Stomach (tissue), 9 donors: ENCODE measurements around the gene MSANTD2. TPM values are rescaled to one million over a fixed set of nuclear protein-coding genes. Genes with fewer than 3 reads are reported as not detected.

Experiments
- DNase-seq, 2 donors: peaks; one replicate each; pipeline versions ENCODE4 v3.0.0 to v3.0.0-alpha.2; 2013 to 2019
- H3K27ac ChIP-seq, 5 donors: fragments of 200-600 bp in 4 of 5; sonication (generic) in 4 of 5; one replicate each; pipeline ENCODE4 v1.5.1; 2013 to 2019; ENCODE audit warnings: mild to moderate bottlenecking in 1 of 5, moderate library complexity in 1 of 5
- H3K27me3 ChIP-seq, 3 donors: fragments of 200-600 bp; sonication (generic); one replicate each; pipeline ENCODE4 v1.5.1; 2017 to 2019; ENCODE audit warnings: mixed run types in 1 of 3
- H3K36me3 ChIP-seq, 4 donors: fragments of 200-600 bp; sonication (generic); 1 replicate in 3 of 4; 2 replicates in 1 of 4; pipeline ENCODE4 v1.5.1; 2016 to 2019
- H3K4me1 ChIP-seq, 4 donors: fragments of 200-600 bp; sonication (generic); one replicate each; pipeline ENCODE4 v1.5.1; 2016 to 2019
- H3K4me3 ChIP-seq, 4 donors: fragments of 200-600 bp; sonication (generic) in 3 of 4; one replicate each; pipeline ENCODE4 v1.5.1; 2016 to 2019; ENCODE audit warnings: mild to moderate bottlenecking in 1 of 4
- H3K9me3 ChIP-seq, 4 donors: fragments of 200-600 bp; sonication (generic); one replicate each; pipeline ENCODE4 v1.5.1; 2016 to 2019
- EP300 ChIP-seq: sonication (generic); formaldehyde crosslinking; IDR thresholded peaks from one replicate; pipeline ENCODE4 v1.6.1; 2017; ENCODE audit warnings: antibody characterized with exemption
- POLR2A ChIP-seq, 4 donors: fragments of 450-650 bp; IDR thresholded peaks; one replicate each; pipeline ENCODE4 v1.6.1; 2016; ENCODE audit warnings: antibody characterized with exemption in 4 of 4, control low read depth in 2 of 4, mild to moderate bottlenecking in 1 of 4, moderate library complexity in 1 of 4
- POLR2AphosphoS5 ChIP-seq, 3 donors: sonication (generic); formaldehyde crosslinking; IDR thresholded peaks; one replicate each; pipeline ENCODE4 v1.6.1; 2016; ENCODE audit warnings: antibody characterized with exemption in 3 of 3
- WGBS, 5 donors: extraction: QIAGEN DNeasy Blood & Tissue Kit in 3 of 5; methylation state at CpG; one replicate each; pipeline versions ENCODE4 v1.1.5 to v1.1.7; 2013 to 2018; 5-methylcytosine and 5-hydroxymethylcytosine counted together
- intact Hi-C: fragments of 100-400 bp; cut with DNase I; formaldehyde crosslinking; loops from one replicate; pipeline ENCODE4 v1.15.1; 2023; ENCODE audit warnings: low total_unique reads
- polyA plus RNA-seq, 3 donors: library from polyadenylated mRNA; stranded (reverse); fragments of 200-250 nt; gene quantifications; one replicate each; pipeline ENCODE4 v1.2.3, GENCODE V29; 2013
- total RNA-seq, 5 donors: library from RNA; depleted of rRNA; stranded (reverse); fragments of >200 nt; gene quantifications; one replicate each; pipeline versions ENCODE4 v1.1.0 to v1.2.3, GENCODE V29; 2014 to 2016
- TF ChIP-seq, protein P1 (sequence below), 7 experiments: fragments of 450-650 bp in 4 of 7; fragments of 200-600 bp in 3 of 7; sonication (generic) in 3 of 7; IDR thresholded peaks; one replicate each; pipeline ENCODE4 v1.5.1; 2016 to 2019; ENCODE audit warnings: antibody characterized with exemption in 7 of 7, control low read depth in 2 of 7, mild to moderate bottlenecking in 1 of 7
- donor health status: healthy with polysubstance abuse.
- donor health status: Bipolar disorder and iron deficiency.
- donor health status: healthy.

The MSANTD2 gene
- total and polyA plus RNA-seq, 8 donors, result 2.8 to 40.2 (median 8.3) TPM

DNA sequence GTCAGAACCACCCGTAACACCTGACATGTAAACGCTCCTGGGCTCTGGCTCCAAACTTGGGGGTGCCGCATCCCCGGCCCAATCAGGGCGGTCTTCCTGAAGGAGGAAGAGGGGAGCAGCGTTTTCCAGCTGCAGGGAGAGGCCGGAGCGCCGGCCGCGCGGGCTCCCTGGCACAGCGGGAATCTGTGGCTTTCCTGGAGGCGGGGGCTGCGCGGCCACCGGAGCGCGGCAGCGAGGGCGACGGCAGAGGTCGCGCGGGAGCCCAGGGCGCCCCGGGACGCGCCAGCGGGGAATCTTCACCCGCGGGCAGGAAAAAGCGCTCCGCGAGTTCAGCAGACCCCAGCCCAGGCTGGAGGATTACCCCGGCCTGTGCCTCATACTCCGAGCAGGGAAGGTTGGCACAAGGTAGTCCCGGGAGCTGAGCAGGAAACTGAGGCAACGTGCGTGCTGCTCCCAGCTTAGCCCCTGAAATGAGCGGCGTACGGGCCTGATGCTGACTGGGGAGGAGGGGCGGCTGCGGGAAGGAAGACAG lies 37.5 kb downstream of the MSANTD2 start:
- peaks cover 10 to 32% (median 16%) of the 10 kb centered on the region in 4 donors for H3K36me3 ChIP-seq
- peak in 1 of 2 donors; percentile 52 for DNase-seq
- H3K4me3 ChIP-seq, result peak overlapping the region; percentile 40 to 78 (median 57)
- no peaks in the 10 kb centered on the region for H3K9me3 ChIP-seq
- intact Hi-C loops, result loop anchor here (5.0 kb wide), 1 partner anchor 90 kb away; the partner anchor contains the start of genes SIAE and SPA17
- peaks cover 42 to 63% (median 61%) of the 10 kb centered on the region in 4 donors for H3K4me1 ChIP-seq
- H3K27me3 ChIP-seq, result peaks cover 4 to 54% (median 42%) of the 10 kb centered on the region in 3 donors
- H3K27ac ChIP-seq, result peak overlapping the region; percentile 77 to 85 (median 81)
- TF ChIP-seq POLR2A (IDR thresholded peaks at IDR 0.05) (no peak), EP300 (no peak), POLR2AphosphoS5 (IDR thresholded peaks at IDR 0.05) (no peak)
- TF ChIP-seq, protein P1, sequence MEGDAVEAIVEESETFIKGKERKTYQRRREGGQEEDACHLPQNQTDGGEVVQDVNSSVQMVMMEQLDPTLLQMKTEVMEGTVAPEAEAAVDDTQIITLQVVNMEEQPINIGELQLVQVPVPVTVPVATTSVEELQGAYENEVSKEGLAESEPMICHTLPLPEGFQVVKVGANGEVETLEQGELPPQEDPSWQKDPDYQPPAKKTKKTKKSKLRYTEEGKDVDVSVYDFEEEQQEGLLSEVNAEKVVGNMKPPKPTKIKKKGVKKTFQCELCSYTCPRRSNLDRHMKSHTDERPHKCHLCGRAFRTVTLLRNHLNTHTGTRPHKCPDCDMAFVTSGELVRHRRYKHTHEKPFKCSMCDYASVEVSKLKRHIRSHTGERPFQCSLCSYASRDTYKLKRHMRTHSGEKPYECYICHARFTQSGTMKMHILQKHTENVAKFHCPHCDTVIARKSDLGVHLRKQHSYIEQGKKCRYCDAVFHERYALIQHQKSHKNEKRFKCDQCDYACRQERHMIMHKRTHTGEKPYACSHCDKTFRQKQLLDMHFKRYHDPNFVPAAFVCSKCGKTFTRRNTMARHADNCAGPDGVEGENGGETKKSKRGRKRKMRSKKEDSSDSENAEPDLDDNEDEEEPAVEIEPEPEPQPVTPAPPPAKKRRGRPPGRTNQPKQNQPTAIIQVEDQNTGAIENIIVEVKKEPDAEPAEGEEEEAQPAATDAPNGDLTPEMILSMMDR (IDR thresholded peaks at IDR 0.05), result no peak
- 0 to 1% (median 1%) methylated on average over 36 to 45 of the region's 45 CpGs for WGBS, 5 donors

DNA sequence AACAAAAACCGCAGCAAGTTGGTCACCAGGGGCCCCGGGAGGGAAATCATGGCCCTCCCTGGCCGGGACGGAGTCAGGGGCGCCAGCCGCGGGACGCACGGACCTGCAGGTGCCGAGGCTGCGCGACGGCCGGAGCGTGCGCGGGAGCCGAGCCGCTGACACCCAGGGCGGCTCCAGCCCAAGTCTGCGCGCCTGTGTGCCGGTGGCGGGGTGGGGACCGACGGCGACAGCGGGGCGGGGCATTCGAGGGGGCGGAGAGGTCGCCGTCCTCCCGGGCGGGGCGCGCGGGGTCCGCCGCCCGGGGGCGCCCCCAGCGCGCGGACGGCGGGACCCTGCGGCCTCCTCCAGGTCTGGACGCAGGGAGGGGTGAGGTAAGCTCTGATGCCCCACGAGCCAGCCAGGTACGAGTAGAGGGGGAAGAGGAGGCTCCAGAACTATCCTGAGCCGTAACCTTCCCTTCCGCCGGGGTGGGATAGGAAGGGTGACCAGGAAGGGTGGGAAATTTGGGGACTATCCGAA lies 38.0 kb downstream of the MSANTD2 start, which contains the start of gene ESAM:
Gene ESAM (minus strand): TSS at position 186 of the 519 bp plus-strand sequence. CDS start 136 bp downstream, at position 50.
- Histone ChIP-seq H3K4me3 (peak within 1 kb of the TSS; percentile 40 to 78 (median 57)), H3K9me3 (no peaks in the 10 kb centered on the region), H3K36me3 (peaks cover 5 to 27% (median 11%) of the 10 kb centered on the region in 4 donors), H3K27me3 (peaks cover 4 to 59% (median 42%) of the 10 kb centered on the region in 3 donors), H3K27ac (peak within 1 kb of the TSS; percentile 77 to 85 (median 81)), H3K4me1 (peaks cover 42 to 63% (median 62%) of the 10 kb centered on the region in 4 donors)
- peak; percentile 8 to 89 (median 88) for TF ChIP-seq POLR2AphosphoS5 (IDR thresholded peaks at IDR 0.05)
- TF ChIP-seq, protein P1 (IDR thresholded peaks at IDR 0.05), result no peak
- peak; percentile 76 to 81 for DNase-seq
- 0 to 2% (median 1%) methylated on average over 29 to 55 of the region's 55 CpGs for WGBS, 5 donors
- intact Hi-C loops, result loop anchor here (5.0 kb wide), 1 partner anchor 90 kb away; the partner anchor contains the start of genes SIAE and SPA17

DNA sequence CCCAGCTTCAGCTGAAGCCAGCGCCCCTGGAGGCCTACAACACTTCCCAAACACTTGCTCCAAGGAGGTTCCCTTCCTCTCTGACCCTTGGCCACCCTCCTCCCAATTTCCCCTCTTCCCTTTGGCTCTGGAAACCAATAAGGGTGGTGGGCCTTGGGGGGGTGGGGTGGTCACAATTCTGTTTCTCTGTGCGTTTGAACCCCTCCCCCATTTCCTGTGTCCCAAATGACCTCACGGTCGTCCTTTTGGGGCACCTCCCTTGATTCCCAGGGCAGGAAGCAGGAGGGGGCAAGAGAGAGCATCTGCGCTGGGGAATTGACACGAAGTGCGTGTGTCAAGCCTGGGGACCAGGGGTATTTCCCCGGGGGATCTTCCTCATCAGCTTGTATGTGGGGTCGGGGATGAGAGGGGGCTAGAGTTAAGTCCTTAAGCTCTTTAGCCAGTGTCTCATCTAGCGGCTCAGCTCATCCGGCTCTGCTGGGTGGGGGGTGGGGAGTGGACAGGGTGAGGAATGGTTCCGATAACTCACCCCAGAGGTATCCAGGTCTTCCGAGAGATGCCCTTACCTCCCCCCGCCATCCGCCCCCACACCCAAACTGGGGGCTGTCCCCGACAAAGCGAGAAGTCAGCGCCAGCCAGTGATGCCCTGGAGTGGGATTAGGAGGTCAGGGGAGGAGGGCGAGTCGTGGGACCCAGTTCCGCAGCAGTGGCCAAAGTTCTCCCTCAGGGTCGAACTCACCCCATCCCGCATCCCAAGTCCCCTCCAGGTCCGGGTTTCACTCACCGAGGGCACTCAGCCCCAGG lies 38.7 kb downstream of the MSANTD2 start:
- peaks cover 42 to 63% (median 62%) of the 10 kb centered on the region in 4 donors for H3K4me1 ChIP-seq
- no peak for TF ChIP-seq POLR2AphosphoS5 (IDR thresholded peaks at IDR 0.05)
- no peak for TF ChIP-seq EP300
- TF ChIP-seq, protein P1 (IDR thresholded peaks at IDR 0.05), result no peak
- no peak for TF ChIP-seq POLR2A (IDR thresholded peaks at IDR 0.05)
- peaks cover 0 to 20% (median 5%) of the 10 kb centered on the region in 4 donors for H3K36me3 ChIP-seq
- no peaks in the 10 kb centered on the region for H3K9me3 ChIP-seq
- 18 to 34% (median 25%) methylated on average over 14 to 25 of the region's 25 CpGs for WGBS, 5 donors
- peak overlapping the region; percentile 40 to 78 (median 57) for H3K4me3 ChIP-seq
- peak overlapping the region; percentile 77 to 85 (median 81) for H3K27ac ChIP-seq
- DNase-seq, result peak in 1 of 2 donors; percentile 36
- intact Hi-C loops, result loop anchor here (5.0 kb wide), 1 partner anchor 89 kb away; the partner anchor contains the start of genes SIAE and SPA17
- H3K27me3 ChIP-seq, result peaks cover 4 to 66% (median 42%) of the 10 kb centered on the region in 3 donors

DNA sequence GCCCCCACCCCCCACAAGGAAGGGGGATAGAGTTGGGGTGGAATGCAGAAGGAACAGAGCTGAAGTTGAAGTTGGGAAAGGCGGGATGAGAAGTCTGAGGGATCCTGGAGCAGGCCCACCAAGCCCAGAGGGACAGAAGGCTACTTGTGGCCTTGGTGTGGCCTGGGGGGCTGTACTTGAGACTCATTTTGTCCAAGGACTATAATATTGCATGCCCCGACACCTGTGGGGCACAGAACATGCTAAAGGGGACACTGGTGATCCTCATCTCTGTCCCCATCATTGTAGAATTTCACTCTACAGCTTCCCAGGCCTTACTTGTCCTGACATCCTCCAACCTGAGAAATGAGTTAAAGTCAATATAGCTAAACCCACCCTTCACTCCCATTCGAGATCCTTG lies 39.4 kb downstream of the MSANTD2 start:
- WGBS, 5 donors, result 66 to 75% (median 74%) methylated on average over 3 of the region's 3 CpGs
- Histone ChIP-seq H3K27me3 (peaks cover 4 to 73% (median 42%) of the 10 kb centered on the region in 3 donors), H3K4me3 (peak overlapping the region; percentile 40 to 78 (median 57)), H3K36me3 (peaks cover 0 to 16% (median 2%) of the 10 kb centered on the region in 4 donors), H3K27ac (peak overlapping the region; percentile 5 to 83 (median 79)), H3K4me1 (peaks cover 42 to 63% (median 62%) of the 10 kb centered on the region in 4 donors), H3K9me3 (no peaks in the 10 kb centered on the region)
- no peak for DNase-seq
- TF ChIP-seq POLR2A (IDR thresholded peaks at IDR 0.05) (no peak), EP300 (no peak), POLR2AphosphoS5 (IDR thresholded peaks at IDR 0.05) (no peak)
- TF ChIP-seq, protein P1 (IDR thresholded peaks at IDR 0.05), result no peak
- intact Hi-C loops, result loop anchor here (5.0 kb wide), 1 partner anchor 89 kb away; the partner anchor contains the start of genes SIAE and SPA17
